Endothelial cell of umbilical vein (primary cell): ENCODE results near the gene PPP1R13B.

Experiments
- FOS ChIP-seq: IDR thresholded peaks from 2 replicates; pipeline ENCODE4 v1.6.1; 2011; ENCODE audit warnings: mild to moderate bottlenecking, low read length, moderate library complexity, borderline replicate concordance; ENCODE audit not compliant: insufficient read depth
- JUN ChIP-seq: IDR thresholded peaks from 2 replicates; pipeline ENCODE4 v1.6.1; 2011; ENCODE audit warnings: borderline replicate concordance, low read depth; ENCODE audit not compliant: insufficient read length, insufficient read depth
- MAX ChIP-seq: IDR thresholded peaks from 2 replicates; pipeline ENCODE4 v1.6.1; 2011; ENCODE audit not compliant: insufficient read depth, insufficient read length
- POLR2A ChIP-seq: IDR thresholded peaks from 2 replicates; pipeline ENCODE4 v1.6.1; 2012; ENCODE audit warnings: low read depth, mild to moderate bottlenecking, control low read depth, low read length
- POLR2AphosphoS5 ChIP-seq: IDR thresholded peaks from 2 replicates; pipeline ENCODE4 v1.6.1; 2012; ENCODE audit warnings: low read depth, mild to moderate bottlenecking, control low read depth, low read length, moderate library complexity; ENCODE audit not compliant: insufficient read depth
- TF ChIP-seq, protein P1 (sequence below), 2 donors: IDR thresholded peaks; 1 replicate in 1 of 2; 2 replicates in 1 of 2; pipeline ENCODE4 v1.5.1; 2011; ENCODE audit warnings: low read length in 2 of 2, mild to moderate bottlenecking in 2 of 2, moderate library complexity in 2 of 2, control low read depth in 1 of 2, inconsistent platforms in 1 of 2, low read depth in 1 of 2; ENCODE audit not compliant: insufficient read depth in 1 of 2; ENCODE audit errors: extremely low read depth in 1 of 2

GRCh38 chr14:103706551-103707328 is 140.6 kb downstream of the PPP1R13B start:
- TF ChIP-seq JUN (no peak), POLR2A (no peak), MAX (no peak), FOS (no peak), POLR2AphosphoS5 (no peak)
- TF ChIP-seq, protein P1, sequence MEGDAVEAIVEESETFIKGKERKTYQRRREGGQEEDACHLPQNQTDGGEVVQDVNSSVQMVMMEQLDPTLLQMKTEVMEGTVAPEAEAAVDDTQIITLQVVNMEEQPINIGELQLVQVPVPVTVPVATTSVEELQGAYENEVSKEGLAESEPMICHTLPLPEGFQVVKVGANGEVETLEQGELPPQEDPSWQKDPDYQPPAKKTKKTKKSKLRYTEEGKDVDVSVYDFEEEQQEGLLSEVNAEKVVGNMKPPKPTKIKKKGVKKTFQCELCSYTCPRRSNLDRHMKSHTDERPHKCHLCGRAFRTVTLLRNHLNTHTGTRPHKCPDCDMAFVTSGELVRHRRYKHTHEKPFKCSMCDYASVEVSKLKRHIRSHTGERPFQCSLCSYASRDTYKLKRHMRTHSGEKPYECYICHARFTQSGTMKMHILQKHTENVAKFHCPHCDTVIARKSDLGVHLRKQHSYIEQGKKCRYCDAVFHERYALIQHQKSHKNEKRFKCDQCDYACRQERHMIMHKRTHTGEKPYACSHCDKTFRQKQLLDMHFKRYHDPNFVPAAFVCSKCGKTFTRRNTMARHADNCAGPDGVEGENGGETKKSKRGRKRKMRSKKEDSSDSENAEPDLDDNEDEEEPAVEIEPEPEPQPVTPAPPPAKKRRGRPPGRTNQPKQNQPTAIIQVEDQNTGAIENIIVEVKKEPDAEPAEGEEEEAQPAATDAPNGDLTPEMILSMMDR (IDR thresholded peaks at IDR 0.05; ENCODE audit: extremely low read depth in 1 of 2, insufficient read depth in 1 of 2, low read depth in 1 of 2, low read length in 2 of 2) = no peak
